Stimulated activated CD4-positive, alpha-beta T cell treated with anti-CD3 and anti-CD28 coated beads, Interleukin-1b, Interleukin-23, amount 100 ng/mL, for 48 hours (primary cell): ENCODE data around the gene SNRK.

ENCODE experiments used
- DNase-seq: peaks from one replicate; pipeline ENCODE4 v3.0.0-alpha.2; 2020

The SNRK gene, protein sequence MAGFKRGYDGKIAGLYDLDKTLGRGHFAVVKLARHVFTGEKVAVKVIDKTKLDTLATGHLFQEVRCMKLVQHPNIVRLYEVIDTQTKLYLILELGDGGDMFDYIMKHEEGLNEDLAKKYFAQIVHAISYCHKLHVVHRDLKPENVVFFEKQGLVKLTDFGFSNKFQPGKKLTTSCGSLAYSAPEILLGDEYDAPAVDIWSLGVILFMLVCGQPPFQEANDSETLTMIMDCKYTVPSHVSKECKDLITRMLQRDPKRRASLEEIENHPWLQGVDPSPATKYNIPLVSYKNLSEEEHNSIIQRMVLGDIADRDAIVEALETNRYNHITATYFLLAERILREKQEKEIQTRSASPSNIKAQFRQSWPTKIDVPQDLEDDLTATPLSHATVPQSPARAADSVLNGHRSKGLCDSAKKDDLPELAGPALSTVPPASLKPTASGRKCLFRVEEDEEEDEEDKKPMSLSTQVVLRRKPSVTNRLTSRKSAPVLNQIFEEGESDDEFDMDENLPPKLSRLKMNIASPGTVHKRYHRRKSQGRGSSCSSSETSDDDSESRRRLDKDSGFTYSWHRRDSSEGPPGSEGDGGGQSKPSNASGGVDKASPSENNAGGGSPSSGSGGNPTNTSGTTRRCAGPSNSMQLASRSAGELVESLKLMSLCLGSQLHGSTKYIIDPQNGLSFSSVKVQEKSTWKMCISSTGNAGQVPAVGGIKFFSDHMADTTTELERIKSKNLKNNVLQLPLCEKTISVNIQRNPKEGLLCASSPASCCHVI

DNA sequence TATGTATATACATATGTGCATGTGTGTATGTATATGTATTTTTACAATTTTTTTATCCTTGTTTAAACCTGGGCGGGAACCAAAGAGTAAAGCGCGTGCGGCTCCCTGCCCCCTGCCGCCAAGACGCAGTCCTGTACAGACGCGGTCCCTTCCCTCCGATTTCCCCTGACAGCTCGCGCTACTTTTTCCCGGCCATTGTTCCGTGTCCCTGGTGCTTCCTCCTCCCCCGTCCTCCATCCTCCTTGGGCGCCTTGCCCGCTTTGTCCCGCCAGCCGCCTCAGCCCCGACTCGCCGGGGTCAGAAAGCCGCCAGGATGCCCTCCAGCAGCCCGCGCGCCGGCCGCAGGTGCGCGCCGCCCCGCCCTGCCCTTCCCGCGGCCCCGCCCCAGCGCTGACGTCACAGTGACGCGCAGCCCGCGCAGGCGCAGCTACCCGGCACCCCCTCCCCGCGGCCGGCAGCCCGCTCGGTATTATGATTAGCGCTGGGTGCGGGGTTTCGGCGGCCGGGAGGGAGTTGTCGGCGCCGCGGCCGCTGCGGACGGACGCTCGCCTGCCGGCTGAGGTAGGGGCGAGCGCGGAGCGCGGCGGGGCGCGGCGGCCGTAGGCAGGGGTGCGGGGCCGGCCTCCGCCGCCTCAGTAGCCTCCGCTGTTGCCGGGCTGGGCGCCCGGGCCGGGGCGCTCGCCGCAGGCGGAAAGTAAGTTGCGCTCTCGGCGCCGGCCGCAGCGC lies at the start of gene SNRK:
SNRK (plus strand) TSS at position 426 of the 726 bp plus-strand sequence. CDS start 16,664 bp downstream, outside the sequence.
- DNase-seq = peak; percentile 88

DNA sequence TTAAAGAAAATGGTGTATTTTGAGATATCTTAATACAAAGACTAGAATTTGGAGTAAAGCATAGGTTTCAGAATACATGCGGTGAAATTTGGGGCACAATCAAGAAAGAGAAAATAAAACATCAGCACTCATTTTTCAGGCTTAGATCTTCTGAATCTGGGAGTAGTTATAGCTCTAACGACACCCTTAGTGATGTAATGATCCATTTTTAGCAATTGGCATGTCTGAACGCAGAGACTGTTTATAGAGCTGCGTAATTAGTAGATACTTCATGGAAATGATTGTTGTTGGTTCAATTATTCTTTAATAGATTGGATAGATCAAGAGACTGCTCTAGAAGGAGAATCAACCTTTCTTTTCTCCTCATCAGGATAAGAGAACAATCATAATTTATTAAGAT lies 47.5 kb upstream of the SNRK start:
- DNase-seq = no peak

DNA sequence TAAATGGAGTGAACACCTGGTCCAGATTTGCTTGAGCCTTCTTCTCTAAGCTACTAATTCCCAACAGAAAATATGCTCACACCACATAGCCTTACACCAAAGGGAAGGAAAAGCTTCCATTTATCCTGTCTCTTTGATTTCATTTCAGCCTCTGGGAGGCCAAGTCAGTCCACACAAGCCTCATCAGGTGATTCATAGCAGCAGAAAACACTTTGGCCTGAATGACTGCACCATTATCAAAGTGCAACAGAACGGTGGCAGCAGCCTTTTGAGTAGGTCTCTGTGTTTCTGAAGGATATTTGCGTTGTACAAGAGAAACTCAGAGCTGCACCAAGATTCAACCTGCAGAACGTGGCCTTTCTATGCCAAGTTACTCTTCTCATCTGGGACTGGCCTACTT lies 46.6 kb upstream of the SNRK start:
- no peak for DNase-seq

DNA sequence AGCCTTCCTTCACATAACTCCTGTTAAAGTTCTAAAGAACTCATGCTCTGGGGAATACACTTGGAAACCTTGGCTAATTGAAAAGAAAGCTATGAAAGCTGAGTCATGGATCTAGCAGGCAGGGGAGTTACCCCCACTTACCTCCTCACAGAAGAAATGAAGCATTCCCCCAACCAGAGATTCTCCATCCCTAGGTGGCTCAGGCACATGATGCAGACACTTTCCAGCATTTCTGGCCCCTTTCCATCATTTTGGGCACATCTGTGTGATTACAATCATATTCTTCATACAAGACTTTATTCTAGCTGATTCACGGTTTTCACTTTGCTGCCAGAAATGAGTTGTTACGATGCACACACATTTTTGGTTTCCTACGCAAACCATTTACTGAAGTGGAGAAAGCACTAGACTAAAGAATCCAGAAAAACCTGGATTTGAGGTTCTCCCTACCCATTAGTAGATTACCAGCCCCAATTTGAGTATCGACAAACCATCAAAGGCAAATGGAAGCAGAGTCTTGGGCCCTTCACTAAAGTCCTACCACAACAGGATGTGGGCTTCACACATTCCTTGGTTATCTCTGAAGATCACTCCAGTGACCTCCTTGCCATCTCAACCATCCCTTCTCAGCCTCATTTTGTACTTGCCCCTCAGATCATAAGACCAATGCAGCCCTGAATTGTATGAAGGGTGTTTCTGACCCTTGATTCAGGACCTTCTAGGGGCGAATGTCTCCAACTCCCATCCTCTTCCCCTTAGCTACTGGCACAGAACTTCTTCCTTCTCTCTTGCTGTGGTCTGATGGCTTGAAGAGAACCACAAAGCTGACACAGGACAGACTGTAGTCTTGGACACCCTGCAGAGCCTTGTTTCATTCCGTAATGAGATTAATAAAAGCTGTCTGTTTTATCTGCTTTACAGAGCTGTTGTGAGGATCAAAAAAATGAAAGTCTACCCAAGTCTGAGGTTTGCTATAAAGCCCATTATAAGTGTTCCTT lies 42.5 kb upstream of the SNRK start:
- DNase-seq = peak; percentile 12

DNA sequence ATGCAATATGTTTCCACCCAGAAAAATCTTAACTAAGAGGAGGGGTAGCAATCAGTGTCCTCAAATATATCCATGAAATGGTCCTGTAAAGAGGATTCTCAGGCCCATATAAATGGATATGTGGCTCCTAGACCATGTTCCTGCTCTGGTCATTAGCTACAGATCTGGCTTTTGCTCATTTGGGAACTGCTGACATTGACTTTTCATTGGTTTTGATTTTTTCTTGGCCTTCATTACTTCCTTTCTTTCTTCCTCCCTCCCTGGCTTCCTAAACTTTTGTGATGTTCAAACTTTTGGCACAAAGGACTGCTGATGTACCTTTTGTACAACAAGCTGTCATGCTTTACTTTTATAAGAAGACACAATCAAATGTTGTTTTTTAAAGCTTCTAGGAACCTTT lies 41.6 kb upstream of the SNRK start:
- DNase-seq = no peak

DNA sequence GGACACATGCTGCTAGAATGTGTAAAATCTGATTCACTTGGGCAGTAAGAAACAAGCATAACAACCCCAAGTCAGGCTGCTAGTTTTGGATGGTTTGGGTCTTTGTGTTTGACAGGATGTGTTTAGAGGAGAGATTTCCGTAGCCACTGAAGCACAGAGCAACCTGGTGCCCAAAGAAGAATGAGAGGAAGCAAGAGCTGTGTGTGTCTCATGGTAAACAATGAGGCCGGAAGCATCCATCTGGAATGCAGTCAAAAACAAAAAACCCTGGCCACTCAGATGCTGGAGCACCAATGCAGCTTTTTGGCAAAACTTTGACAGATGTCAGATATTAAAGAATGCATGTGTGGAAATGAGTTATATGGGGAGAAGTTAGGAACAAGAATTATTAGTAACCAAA lies 39.4 kb upstream of the SNRK start:
- no peak for DNase-seq

DNA sequence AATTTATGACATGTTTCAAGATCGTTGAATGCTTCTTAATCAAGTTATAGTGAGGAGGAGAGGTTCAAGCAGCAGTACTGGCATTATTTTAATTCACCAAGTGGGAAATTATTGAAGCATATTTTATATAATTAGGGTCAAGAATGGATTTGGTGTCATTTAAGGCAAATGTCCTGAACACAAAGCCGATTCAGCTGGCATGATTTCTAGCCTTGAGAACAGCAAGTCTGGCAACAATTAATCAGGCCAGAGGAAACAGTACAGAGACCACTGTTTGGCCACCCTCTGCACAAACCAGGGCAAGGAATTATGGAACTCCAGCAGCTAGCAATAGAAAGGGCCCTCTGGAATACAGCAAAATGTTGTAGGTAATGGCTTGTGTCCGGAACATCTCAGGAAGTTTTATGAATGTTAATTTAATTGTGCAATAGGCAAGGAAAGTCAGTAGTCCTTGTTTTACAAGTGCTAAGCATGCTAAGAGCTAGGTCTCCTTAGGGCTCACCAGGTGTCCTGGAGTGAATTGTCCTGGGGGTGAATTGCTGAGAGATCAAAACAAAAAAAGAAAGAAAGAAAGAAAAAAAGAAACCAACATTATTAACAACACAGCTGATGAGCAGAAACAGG lies 38.7 kb upstream of the SNRK start:
- no peak for DNase-seq

DNA sequence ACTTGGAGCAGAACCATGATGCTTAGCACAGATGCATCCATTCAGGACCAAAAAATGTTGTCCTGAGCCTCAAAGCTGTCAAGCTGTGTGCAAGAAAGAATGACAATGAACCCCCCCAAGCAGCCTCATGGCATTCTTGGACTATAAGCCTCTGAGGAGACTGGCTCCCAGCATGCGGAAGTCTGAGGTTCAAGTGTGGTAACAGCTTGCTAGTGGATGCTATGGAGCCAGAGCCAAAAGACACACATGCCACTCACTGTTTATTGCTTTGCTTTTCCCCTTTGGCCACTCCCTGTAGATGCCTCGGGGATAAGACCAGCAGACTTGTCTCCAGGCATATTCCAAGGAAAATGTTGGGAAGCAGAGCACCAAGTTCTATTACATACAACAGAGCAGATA lies 38.2 kb upstream of the SNRK start:
- no peak for DNase-seq

DNA sequence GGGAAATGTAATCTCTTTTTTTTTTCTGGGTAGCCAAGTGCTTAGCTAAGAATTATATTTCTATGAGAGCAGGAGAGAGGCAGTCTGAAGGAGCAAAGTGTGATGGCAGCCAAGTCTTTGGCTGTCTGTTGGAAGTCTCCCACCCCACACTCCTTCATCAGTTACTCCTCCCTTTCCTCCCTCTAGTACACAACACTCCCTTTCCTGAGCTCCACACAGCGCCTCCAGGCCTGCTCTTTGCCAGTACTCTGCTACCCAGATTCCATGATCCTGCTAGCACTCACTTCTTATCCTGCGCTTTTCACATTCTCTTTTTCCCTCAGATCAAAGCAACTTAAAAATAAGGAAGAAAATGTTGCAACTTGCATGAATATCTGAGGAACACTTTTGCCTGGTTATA lies 37.4 kb upstream of the SNRK start:
- no peak for DNase-seq

DNA sequence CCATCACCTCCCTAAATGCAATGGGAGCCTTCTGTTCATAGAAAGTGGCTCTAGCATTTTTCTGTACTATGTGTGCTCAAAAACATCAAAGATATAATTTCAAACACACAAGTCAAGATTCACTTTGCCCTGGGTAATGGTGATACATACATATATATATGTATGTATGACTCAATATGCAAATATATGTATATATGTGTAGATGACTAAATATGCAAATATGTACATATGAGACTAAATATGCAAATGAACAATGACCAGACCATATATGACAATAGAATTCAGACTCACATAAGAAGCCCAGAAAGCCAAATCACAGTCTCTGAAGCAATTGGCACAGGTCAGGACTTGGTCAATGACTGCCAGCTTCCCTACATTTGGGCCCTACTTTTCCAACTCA lies 36.9 kb upstream of the SNRK start:
- no peak for DNase-seq

DNA sequence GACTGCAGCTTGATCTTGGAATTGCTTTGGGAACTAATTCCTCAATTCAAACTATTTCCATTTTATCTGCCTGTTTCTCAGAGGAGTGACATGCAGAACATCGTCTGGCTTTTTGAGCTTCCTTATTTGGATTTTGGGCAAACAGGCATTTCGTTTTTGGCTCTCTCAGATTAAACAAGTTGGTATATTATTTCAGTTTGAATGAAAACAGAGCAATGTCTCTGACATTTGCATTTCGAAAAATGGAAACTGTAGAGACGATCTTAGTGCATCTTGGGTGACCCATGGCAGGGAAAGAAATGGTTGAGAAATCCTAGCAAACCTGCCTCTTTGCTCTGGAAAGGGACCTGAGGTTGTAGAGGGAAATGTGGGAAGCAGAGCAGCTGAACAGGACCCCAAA lies 33.0 kb upstream of the SNRK start:
- DNase-seq = no peak

DNA sequence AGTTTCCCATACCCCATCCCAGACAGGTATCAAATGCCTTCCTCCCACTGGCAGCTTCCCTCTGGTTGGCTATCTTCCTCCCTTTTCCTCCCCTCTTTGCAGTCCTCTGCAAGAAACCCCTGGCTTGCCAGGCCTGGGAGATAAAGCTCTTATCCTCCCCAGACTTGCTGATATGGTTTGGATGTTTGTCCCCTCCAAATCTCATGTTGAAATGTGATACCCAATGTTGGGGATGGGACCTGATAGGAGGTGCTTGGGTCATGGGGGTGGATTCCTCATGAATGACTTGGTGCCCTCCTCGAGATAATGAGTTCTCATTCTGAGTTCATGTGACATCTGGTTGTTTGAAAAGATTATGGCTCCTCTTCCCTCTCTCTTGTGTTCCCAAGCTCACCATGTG lies 32.2 kb upstream of the SNRK start:
- no peak for DNase-seq

DNA sequence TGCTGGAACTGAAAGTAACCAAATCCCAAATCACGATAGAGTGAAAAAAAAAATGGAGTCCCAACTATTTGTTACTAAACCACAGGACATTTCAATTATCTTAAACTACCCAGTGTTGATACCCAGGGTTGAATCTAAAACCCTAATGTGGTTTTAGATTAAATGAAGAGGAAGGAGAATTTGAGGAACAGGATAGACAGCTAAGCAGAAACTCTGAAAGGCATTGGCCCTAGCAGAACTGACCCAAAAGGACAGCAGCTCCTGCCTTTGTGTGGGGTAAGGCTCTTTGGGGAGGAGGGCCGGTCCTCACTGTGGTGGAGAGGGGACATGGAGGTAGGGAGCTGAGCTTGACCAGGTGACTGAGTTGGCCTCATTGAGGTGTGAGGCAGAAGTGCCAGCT lies 30.7 kb upstream of the SNRK start:
- DNase-seq = no peak

DNA sequence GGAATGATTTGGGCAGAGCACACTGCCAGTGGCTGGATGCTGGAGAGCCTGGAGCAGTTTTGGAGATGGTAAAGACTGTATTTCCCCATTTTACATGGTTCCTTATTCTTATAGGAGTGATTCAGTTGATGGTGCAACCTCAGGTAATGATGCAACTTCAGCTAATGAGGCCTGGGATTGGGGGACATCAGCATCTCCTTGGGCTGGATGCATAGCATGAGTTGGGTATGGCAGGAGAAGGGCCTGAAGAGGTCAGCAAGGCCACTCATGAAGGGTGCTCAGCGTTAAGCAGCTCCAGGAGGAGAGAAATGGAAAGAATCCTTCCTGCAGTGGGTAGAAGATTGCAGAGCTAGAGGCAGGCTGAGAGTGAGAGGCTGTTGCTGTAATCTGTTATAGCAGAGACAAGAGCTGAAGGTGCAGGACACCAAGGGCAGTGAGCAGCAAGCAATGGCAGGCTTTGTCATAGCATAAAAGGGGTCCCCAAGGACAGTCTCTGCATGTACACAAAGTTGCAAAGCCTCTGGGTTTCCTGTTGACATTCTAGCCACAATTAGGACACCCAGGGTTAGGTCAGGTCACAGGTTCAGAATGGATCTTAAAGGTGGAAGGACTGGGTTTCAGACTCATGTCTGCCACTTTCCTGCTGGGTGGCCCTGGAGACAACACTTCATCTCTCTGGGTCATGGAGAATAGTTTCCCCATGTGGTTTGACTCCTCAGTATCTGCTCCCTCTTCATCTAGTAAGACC lies 29.5 kb upstream of the SNRK start:
- DNase-seq = no peak

DNA sequence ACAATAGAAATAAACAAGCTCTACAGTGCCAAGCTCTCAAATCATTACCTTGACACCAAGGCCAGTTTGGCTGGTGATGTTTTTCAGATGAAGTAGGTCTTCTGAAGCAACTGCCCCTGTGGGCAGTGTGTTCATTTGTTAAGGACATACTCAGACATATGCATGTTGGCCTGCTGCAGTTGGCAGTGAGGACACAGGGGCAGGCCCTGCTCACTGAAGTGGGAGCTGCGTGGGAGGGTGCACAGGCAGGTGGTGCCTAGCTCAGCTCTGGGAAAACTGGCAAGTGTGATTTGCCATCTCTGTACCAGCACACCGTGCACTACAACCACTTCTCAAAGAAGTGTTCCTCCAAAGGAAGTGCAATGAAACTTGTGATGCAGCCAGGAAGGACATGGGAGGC lies 28.5 kb upstream of the SNRK start:
- DNase-seq = no peak

DNA sequence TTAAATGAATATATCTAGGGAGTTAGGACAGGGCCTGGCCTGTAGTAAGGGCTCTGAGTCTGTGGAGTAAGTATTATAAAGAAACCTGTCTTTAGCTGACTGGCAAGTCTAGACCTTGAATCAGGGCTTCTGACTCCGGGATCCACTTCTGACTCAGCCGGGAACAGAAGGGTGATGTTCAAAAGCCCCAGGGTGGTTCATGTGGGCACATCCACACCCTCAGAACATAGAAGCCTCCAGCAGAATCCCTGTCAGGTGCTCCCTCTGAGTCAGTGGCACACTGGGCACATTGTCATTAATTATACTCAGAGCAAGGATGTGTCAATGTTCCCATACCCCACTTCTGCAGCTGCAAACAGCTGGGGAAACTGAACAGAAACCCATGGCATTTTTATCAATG lies 26.7 kb upstream of the SNRK start:
- peak; percentile 8 for DNase-seq

DNA sequence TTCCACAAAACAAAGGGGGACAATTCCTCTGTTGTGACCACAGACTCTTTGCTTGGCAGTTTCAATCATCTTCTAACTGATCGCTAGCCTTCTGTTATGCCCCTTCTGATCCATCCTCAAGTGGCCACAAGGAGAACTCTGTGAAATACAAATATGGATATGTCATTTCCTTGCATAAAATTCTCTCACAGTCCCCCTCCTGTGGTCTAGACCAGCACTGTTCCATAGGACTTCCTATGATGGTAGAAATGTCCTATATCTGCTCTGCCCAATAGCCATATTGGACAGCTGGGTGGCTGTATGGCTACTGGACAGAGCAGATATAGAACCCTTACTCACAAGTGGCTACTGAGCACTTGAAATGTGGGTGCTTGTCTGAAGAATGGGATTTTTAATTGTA lies 25.9 kb upstream of the SNRK start:
- DNase-seq = no peak

DNA sequence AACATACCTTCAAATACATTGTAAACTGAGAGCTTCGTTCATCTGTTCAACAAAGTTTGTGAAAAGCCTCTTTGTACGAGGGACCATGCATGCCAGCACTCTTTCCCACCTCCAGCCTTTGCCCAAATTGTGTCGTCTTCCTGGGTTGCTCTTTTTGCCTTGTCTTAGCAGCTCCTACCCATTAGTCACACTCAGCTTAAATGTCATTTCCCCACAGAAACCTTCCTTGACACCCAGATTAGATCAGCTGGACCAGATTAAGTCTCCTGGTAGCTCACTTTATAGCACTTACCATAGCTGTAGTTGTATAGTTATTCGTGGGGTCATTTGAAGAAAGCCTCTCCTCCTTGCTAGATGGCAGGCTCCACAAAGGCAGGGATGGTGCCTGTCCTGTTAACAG lies 24.1 kb upstream of the SNRK start:
- no peak for DNase-seq

DNA sequence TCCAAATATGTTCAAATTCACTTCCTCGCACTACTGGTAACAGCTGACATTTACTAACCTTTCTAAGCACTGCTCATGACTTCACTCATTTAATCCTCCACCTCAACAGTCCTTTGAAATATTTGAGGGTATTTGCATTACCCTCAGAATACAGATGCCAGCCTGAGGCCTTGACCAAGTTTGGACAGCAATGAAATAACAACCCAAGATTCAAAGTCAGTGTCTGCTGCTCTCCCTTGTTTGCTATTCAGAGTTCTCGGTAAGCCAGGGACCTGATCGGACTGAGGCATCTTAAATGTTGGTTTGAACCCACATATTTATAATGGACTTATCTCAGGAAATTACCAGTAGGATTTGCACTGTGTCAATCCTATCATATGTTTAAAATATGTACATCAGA lies 19.9 kb upstream of the SNRK start:
- DNase-seq = no peak

DNA sequence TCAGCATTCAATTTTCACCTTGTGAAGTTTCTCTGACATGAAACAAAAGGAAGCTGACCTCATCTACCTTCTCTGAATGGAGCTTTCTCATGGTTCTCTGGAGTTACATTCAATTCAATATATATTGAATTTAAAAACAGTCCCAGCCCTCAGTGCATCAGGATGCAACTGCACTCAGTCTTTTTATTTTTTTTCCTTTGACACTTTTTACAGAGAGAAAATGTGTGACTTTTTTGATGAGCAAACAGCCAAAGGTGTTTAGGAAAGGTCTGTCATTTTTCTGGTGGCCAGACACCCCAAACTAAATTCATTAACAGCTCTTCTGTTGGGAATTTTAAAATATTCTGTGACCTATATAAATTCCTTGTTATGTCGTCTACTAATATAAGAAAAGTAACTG lies 19.3 kb upstream of the SNRK start:
- no peak for DNase-seq

DNA sequence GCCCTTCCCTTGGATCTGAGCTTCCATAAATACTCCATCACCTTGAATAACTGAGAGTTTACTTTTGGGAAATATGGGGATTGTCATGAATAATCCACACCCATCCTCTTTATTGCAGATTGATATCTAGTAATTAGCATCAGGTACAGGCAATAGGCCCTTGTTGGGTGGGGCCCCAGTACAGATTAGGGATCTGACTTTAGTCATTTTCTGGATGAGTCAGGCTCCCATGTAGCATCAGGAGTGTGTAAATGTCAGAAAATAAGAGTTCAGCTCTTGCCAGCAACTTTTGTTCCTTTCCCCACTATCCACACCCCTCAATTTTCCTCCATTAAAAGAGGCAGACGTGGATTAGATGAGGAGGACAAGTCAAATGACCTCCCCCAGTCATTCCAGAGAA lies 17.7 kb upstream of the SNRK start:
- DNase-seq = no peak
